A549 (cell line): ENCODE results near the gene LMTK3.

ENCODE experiments used
- ESRRA ChIP-seq: fragments of 150-350 bp; IDR thresholded peaks from 2 replicates; pipeline ENCODE4 v1.6.1; 2014; ENCODE audit warnings: mild to moderate bottlenecking, low read length, borderline replicate concordance
- FOSL2 ChIP-seq, 2 experiments: fragments of 450-650 bp in 1 of 2; fragments of >200 bp in 1 of 2; sonication (Bioruptor Twin) in 1 of 2; formaldehyde crosslinking; IDR thresholded peaks; 2 replicates each; pipeline versions ENCODE4 v1.5.0 to v1.6.1; 2016 to 2020; ENCODE audit warnings: mild to moderate bottlenecking in 1 of 2, moderate library complexity in 1 of 2
- KDM1A ChIP-seq: fragments of 200-600 bp; sonication (generic); IDR thresholded peaks from 2 replicates; pipeline ENCODE4 v1.6.1; 2016; ENCODE audit warnings: low read depth, mild to moderate bottlenecking
- MAX ChIP-seq: IDR thresholded peaks from 2 replicates; pipeline ENCODE4 v1.6.1; 2012
- POLR2A ChIP-seq: IDR thresholded peaks from 2 replicates; pipeline ENCODE4 v1.6.1; 2012; ENCODE audit warnings: mild to moderate bottlenecking, low read length
- RAD21 ChIP-seq, 2 experiments: fragments of >200 bp in 1 of 2; sonication (Bioruptor Twin) in 1 of 2; formaldehyde crosslinking in 1 of 2; IDR thresholded peaks in 1 of 2; conservative IDR thresholded peaks in 1 of 2; 2 replicates in 1 of 2; 3 replicates in 1 of 2; pipeline ENCODE4 v1.6.1; 2012 to 2018; ENCODE audit warnings: inconsistent platforms in 1 of 2
- RCOR1 ChIP-seq: fragments of 150-350 bp; IDR thresholded peaks from 2 replicates; pipeline ENCODE4 v1.6.1; 2014; ENCODE audit warnings: antibody characterized with exemption, low read length, low read depth
- REST ChIP-seq: fragments of 200-600 bp; sonication (generic); IDR thresholded peaks from 2 replicates; pipeline ENCODE4 v1.6.1; 2016; ENCODE audit warnings: antibody characterized with exemption, mild to moderate bottlenecking, moderate library complexity
- TF ChIP-seq, protein P1 (sequence below): fragments of >200 bp; sonication (Bioruptor Twin); formaldehyde crosslinking; IDR thresholded peaks from 3 replicates; pipeline ENCODE4 v1.5.1; 2016
- TF ChIP-seq, protein P2 (sequence below): fragments of 250-450 bp; sonication (Bioruptor Pico); IDR thresholded peaks from 2 replicates; pipeline ENCODE4 v1.5.0; 2021; ENCODE audit warnings: mild to moderate bottlenecking, moderate library complexity, borderline replicate concordance
- TF ChIP-seq, protein P3 (sequence below): IDR thresholded peaks from 2 replicates; pipeline ENCODE4 v1.6.1; 2012

- TF ChIP-seq, protein P1, sequence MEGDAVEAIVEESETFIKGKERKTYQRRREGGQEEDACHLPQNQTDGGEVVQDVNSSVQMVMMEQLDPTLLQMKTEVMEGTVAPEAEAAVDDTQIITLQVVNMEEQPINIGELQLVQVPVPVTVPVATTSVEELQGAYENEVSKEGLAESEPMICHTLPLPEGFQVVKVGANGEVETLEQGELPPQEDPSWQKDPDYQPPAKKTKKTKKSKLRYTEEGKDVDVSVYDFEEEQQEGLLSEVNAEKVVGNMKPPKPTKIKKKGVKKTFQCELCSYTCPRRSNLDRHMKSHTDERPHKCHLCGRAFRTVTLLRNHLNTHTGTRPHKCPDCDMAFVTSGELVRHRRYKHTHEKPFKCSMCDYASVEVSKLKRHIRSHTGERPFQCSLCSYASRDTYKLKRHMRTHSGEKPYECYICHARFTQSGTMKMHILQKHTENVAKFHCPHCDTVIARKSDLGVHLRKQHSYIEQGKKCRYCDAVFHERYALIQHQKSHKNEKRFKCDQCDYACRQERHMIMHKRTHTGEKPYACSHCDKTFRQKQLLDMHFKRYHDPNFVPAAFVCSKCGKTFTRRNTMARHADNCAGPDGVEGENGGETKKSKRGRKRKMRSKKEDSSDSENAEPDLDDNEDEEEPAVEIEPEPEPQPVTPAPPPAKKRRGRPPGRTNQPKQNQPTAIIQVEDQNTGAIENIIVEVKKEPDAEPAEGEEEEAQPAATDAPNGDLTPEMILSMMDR, result no peak
- no peak for TF ChIP-seq MAX
- TF ChIP-seq ESRRA, result no peak
- TF ChIP-seq, protein P2, sequence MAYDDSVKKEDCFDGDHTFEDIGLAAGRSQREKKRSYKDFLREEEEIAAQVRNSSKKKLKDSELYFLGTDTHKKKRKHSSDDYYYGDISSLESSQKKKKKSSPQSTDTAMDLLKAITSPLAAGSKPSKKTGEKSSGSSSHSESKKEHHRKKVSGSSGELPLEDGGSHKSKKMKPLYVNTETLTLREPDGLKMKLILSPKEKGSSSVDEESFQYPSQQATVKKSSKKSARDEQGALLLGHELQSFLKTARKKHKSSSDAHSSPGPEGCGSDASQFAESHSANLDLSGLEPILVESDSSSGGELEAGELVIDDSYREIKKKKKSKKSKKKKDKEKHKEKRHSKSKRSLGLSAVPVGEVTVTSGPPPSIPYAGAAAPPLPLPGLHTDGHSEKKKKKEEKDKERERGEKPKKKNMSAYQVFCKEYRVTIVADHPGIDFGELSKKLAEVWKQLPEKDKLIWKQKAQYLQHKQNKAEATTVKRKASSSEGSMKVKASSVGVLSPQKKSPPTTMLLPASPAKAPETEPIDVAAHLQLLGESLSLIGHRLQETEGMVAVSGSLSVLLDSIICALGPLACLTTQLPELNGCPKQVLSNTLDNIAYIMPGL (CRISPR knock-in tag), result no peak
- no peak for TF ChIP-seq RAD21 (conservative IDR thresholded peaks at IDR 0.05 in 1 of 2, IDR thresholded peaks at IDR 0.05 in 1 of 2)
- TF ChIP-seq FOSL2 (IDR thresholded peaks at IDR 0.05), result no peak
- TF ChIP-seq FOSL2 (CRISPR knock-in tag; IDR thresholded peaks at IDR 0.05), result no peak
- no peak for TF ChIP-seq REST
- no peak for TF ChIP-seq POLR2A
- TF ChIP-seq KDM1A, result no peak
- TF ChIP-seq RCOR1, result no peak
- TF ChIP-seq, protein P3, sequence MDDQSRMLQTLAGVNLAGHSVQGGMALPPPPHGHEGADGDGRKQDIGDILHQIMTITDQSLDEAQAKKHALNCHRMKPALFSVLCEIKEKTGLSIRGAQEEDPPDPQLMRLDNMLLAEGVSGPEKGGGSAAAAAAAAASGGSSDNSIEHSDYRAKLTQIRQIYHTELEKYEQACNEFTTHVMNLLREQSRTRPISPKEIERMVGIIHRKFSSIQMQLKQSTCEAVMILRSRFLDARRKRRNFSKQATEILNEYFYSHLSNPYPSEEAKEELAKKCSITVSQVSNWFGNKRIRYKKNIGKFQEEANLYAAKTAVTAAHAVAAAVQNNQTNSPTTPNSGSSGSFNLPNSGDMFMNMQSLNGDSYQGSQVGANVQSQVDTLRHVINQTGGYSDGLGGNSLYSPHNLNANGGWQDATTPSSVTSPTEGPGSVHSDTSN, result no peak
These were observed 17.5 kb upstream of the LMTK3 start for GRCh38 chr19:48529156-48529555.
